ENCODE measurements around the gene CRYBA2. TPM values are rescaled to one million over a fixed set of nuclear protein-coding genes. Genes with fewer than 3 reads are reported as not detected.

The CRYBA2 gene
- polyA plus RNA-seq, 1 experiment = 0.26 TPM

DNA sequence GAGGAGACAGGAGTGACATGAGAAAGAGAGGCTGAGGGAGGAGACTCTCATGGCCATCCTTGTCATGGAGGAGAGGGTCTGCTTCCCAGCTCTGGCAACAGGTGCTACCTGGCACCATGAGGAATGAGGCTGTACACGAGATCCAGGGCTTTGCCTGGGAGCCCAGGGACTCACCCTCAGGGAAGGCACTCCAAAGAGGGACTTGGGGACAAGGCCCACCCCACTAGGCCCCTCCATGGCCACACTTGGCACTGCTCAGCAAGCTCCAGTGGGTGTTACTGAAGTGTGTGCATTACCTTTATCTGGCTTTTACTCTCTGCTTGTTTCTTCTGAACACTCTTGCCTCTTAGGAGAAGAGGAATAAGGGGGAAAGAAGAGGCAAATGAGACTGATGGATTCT is 45.4 kb upstream of the CRYBA2 start:
- TF ChIP-seq, protein P1, sequence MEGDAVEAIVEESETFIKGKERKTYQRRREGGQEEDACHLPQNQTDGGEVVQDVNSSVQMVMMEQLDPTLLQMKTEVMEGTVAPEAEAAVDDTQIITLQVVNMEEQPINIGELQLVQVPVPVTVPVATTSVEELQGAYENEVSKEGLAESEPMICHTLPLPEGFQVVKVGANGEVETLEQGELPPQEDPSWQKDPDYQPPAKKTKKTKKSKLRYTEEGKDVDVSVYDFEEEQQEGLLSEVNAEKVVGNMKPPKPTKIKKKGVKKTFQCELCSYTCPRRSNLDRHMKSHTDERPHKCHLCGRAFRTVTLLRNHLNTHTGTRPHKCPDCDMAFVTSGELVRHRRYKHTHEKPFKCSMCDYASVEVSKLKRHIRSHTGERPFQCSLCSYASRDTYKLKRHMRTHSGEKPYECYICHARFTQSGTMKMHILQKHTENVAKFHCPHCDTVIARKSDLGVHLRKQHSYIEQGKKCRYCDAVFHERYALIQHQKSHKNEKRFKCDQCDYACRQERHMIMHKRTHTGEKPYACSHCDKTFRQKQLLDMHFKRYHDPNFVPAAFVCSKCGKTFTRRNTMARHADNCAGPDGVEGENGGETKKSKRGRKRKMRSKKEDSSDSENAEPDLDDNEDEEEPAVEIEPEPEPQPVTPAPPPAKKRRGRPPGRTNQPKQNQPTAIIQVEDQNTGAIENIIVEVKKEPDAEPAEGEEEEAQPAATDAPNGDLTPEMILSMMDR (IDR thresholded peaks at IDR 0.05; ENCODE audit: insufficient read depth, low read depth, low read length) = no peak
- Histone ChIP-seq H3K36me3 (ENCODE audit: control insufficient read depth, insufficient read depth, low read length) (no peaks in the 10 kb centered on the region), H3K4me3 (ENCODE audit: low read depth, low read length) (no peak overlapping the region), H3K27me3 (ENCODE audit: control insufficient read depth, insufficient read depth, low read length) (peaks cover 29% of the 10 kb centered on the region)
- no peak for DNase-seq (ENCODE audit: low read depth)
- CTCF ChIA-PET = interaction anchor here (1.2 to 2.2 kb wide), 6 partner anchors 10 to 121 kb away, joined by 3 to 15 read pairs (median 4); no protein-coding TSS in a partner anchor
- POLR2A ChIA-PET = no interaction called here

DNA sequence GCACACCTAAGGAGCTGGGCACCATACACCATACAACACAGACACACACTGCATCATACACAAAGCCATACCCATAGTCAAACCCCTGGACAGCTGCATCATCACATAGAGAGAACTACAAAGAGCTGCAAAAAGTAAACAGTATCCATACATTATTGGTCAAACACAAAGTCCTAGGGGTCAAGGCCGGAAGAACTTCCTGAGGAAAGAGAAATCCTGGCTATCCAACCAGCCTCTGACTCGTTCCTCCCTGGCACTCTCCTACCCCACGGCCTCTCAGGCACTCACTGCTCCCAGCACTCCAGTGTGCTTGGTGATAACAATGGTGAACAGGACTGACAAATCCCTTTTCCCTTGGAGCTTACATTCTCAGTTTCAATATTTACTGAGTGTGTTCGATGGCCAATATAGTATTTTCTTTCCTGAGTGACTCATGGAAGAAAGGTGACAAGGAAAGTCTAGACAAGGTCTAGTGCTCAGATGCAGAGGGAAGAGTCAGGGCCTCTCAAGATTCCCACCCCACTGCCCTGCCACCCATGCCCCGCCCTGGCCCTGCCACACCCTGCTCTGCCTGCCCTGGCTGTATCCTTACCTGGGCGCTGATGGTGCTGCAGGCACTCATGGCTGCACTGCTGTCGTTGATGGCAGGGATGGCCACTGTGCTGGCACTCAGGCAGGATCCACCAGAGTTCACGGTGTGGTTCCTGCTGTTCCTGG is 44.7 kb upstream of the CRYBA2 start:
- TF ChIP-seq, protein P1 (IDR thresholded peaks at IDR 0.05; ENCODE audit: insufficient read depth, low read depth, low read length) = no peak
- POLR2A ChIA-PET = no interaction called here
- peaks cover 32% of the 10 kb centered on the region for H3K27me3 ChIP-seq (ENCODE audit: control insufficient read depth, insufficient read depth, low read length)
- DNase-seq (ENCODE audit: low read depth) = no peak
- CTCF ChIA-PET = interaction anchor here (0.8 to 2.2 kb wide), 8 partner anchors 8 to 140 kb away, joined by 3 to 15 read pairs (median 4); no protein-coding TSS in a partner anchor
- no peak overlapping the region for H3K4me3 ChIP-seq (ENCODE audit: low read depth, low read length)
- no peaks in the 10 kb centered on the region for H3K36me3 ChIP-seq (ENCODE audit: control insufficient read depth, insufficient read depth, low read length)

DNA sequence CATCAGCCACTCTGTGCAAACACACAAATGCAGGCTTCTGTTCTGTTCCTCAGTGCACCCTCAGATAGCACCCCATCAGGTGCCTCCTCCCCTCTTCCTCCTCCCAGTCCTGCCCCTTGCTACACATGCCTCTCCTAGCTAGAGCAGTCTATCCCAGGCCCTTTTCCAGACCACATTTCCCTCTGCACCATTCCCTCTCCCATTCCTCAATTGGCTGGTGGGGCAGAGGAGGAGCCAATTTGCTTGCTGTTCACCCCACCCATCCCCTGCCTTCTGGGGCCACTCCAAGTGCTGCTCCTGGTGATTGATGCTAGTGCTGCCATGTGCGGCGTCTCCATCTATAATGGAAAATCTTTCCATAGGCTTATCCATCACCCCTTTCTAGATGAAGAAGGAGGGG is 42.7 kb upstream of the CRYBA2 start:
- ChIA-PET POLR2A (no interaction called here), CTCF (interaction anchor here (0.5 to 0.9 kb wide), 2 partner anchors 84 to 119 kb away, joined by 3 read pairs; no protein-coding TSS in a partner anchor)
- TF ChIP-seq, protein P1 (IDR thresholded peaks at IDR 0.05; ENCODE audit: insufficient read depth, low read depth, low read length) = no peak
- Histone ChIP-seq H3K4me3 (ENCODE audit: low read depth, low read length) (no peak overlapping the region), H3K36me3 (ENCODE audit: control insufficient read depth, insufficient read depth, low read length) (no peaks in the 10 kb centered on the region), H3K27me3 (ENCODE audit: control insufficient read depth, insufficient read depth, low read length) (peaks cover 34% of the 10 kb centered on the region)
- no peak for DNase-seq (ENCODE audit: low read depth)

DNA sequence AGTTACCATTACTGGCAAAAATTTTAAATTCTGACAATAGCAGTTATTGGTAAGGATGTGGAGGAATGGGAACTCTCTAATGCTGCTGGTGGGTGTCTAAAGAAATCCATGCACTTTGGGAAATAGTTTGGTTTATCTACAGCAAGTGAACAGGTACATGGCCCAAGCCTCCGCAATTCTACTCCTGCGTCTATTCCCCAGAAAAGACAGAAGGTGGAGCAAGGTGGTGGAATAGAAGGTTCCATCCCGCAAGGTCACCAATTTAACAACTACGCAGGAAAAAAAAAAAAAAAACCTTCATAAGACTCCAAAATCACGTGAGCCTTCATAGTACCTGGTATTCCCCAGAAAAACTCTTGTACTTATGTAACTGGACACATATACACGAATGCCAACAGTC is 41.6 kb upstream of the CRYBA2 start:
- ChIA-PET CTCF (interaction anchor here (0.9 kb wide), 1 partner anchor 120 kb away, joined by 3 read pairs; no protein-coding TSS in a partner anchor), POLR2A (no interaction called here)
- no peak for DNase-seq (ENCODE audit: low read depth)
- TF ChIP-seq, protein P1 (IDR thresholded peaks at IDR 0.05; ENCODE audit: insufficient read depth, low read depth, low read length) = no peak
- Histone ChIP-seq H3K4me3 (ENCODE audit: low read depth, low read length) (no peak overlapping the region), H3K27me3 (ENCODE audit: control insufficient read depth, insufficient read depth, low read length) (peaks cover 29% of the 10 kb centered on the region), H3K36me3 (ENCODE audit: control insufficient read depth, insufficient read depth, low read length) (no peaks in the 10 kb centered on the region)

DNA sequence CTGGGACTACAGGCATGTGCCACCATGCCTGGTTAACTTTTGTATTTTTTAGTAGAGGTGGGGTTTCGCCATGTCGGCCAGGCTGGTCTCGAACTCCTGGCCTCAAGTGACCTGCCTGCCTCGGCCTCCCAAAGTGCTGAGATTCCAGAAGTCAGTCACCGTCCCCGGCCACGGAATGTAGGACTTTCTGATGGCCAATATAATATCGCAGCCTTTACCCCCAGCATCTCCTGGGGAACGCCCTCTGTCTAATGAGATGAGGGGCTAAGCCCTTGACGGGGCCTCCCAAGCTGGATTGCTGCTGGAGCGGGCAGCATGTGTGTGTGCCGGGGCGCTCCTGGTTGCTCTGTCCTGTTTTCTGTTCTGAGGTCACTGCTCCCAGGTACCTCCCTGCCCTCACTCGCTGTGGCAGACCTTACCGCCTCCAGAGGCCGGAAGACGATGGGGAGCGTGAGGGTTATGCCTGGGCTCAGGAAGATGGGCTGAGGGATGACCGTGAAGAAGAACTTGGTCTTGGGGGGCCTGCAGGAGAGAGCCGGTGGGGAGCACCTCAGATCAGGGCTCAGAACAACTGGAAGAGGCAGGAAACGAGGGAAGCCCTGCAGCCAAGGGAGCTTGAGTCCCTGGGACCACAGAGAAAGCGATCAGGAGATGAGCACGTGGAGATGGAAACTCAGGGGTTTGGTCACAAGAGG is 39.0 kb upstream of the CRYBA2 start:
- TF ChIP-seq, protein P1 (IDR thresholded peaks at IDR 0.05; ENCODE audit: insufficient read depth, low read depth, low read length) = no peak
- Histone ChIP-seq H3K27me3 (ENCODE audit: control insufficient read depth, insufficient read depth, low read length) (peaks cover 22% of the 10 kb centered on the region), H3K36me3 (ENCODE audit: control insufficient read depth, insufficient read depth, low read length) (no peaks in the 10 kb centered on the region), H3K4me3 (ENCODE audit: low read depth, low read length) (no peak overlapping the region)
- ChIA-PET CTCF (interaction anchor here (0.9 to 9.3 kb wide), 5 partner anchors 8 to 122 kb away, joined by 3 to 198 read pairs (median 4); partner anchors contain the start of gene NHEJ1), POLR2A (no interaction called here)
- DNase-seq (ENCODE audit: low read depth) = no peak
